Sigmoid colon (tissue), 4 donors: ENCODE results near the gene CEACAM20.
"Not testable (repeated sequence)": the region's sequence is repeated elsewhere in the genome, so short reads cannot be mapped to it uniquely, and the experiment has no call there.

Experiments
- CTCF ChIP-seq, 4 experiments: fragments of 450-650 bp in 3 of 4; fragments of 200-600 bp in 1 of 4; IDR thresholded peaks; one replicate each; pipeline ENCODE4 v1.5.1; 2016 to 2019; ENCODE audit warnings: antibody characterized with exemption in 4 of 4, mild to moderate bottlenecking in 3 of 4, moderate library complexity in 2 of 4
- EP300 ChIP-seq, 4 donors: sonication (generic); formaldehyde crosslinking; IDR thresholded peaks; one replicate each; pipeline ENCODE4 v1.6.1; 2017; ENCODE audit warnings: antibody characterized with exemption in 4 of 4
- POLR2A ChIP-seq, 2 donors: fragments of 450-650 bp; IDR thresholded peaks; one replicate each; pipeline ENCODE4 v1.6.1; 2016; ENCODE audit warnings: antibody characterized with exemption in 2 of 2, mild to moderate bottlenecking in 2 of 2, moderate library complexity in 2 of 2
- POLR2AphosphoS5 ChIP-seq, 4 donors: sonication (generic); formaldehyde crosslinking; IDR thresholded peaks; one replicate each; pipeline ENCODE4 v1.6.1; 2017; ENCODE audit warnings: antibody characterized with exemption in 4 of 4

GRCh38 chr19:44535361-44535760 lies 5.9 kb upstream of the CEACAM20 start:
- not testable (repeated sequence) for TF ChIP-seq CTCF, POLR2AphosphoS5, EP300, POLR2A (IDR thresholded peaks at IDR 0.05)
